PC-3 (cell line): ENCODE data around the gene STX8.

Source experiments
- EZH2phosphoT487 ChIP-seq: fragments of 300-600 bp; sonication (generic); IDR thresholded peaks from 2 replicates; pipeline ENCODE4 v1.6.1; 2018; ENCODE audit warnings: mild to moderate bottlenecking, antibody characterized with exemption, low read length, borderline replicate concordance
- TF ChIP-seq, protein P1 (sequence below): fragments of 300-600 bp; sonication (generic); conservative IDR thresholded peaks from 2 replicates; pipeline ENCODE4 v1.5.1; 2017; ENCODE audit warnings: antibody characterized with exemption, low read depth, mild to moderate bottlenecking, low read length

GRCh38 chr17:9254841-9255240 lies 320.8 kb downstream of the STX8 start:
- TF ChIP-seq, protein P1, sequence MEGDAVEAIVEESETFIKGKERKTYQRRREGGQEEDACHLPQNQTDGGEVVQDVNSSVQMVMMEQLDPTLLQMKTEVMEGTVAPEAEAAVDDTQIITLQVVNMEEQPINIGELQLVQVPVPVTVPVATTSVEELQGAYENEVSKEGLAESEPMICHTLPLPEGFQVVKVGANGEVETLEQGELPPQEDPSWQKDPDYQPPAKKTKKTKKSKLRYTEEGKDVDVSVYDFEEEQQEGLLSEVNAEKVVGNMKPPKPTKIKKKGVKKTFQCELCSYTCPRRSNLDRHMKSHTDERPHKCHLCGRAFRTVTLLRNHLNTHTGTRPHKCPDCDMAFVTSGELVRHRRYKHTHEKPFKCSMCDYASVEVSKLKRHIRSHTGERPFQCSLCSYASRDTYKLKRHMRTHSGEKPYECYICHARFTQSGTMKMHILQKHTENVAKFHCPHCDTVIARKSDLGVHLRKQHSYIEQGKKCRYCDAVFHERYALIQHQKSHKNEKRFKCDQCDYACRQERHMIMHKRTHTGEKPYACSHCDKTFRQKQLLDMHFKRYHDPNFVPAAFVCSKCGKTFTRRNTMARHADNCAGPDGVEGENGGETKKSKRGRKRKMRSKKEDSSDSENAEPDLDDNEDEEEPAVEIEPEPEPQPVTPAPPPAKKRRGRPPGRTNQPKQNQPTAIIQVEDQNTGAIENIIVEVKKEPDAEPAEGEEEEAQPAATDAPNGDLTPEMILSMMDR: no peak
- TF ChIP-seq EZH2phosphoT487: no peak
